HG02571 (cell line): ENCODE results near the gene INPP5F.
"Not testable (repeated sequence)": the region's sequence is repeated elsewhere in the genome, so short reads cannot be mapped to it uniquely, and the experiment has no call there.

Source experiments
- ATAC-seq: cut with Tn5 transposase; IDR thresholded peaks from one replicate; pipeline ENCODE4 v1.9.1; 2021; ENCODE audit warnings: mild to moderate bottlenecking, moderate library complexity; ENCODE audit not compliant: unreplicated experiment

The INPP5F gene

GRCh38 chr10:119858063-119858462 lies 132.2 kb downstream of the INPP5F start:
- ATAC-seq, result no peak

- ATAC-seq, result no peak
Observed at GRCh38 chr10:119859420-119860258, 133.8 kb downstream of the INPP5F start.

- no peak for ATAC-seq
Observed at GRCh38 chr10:119860866-119861607, 135.2 kb downstream of the INPP5F start.

GRCh38 chr10:119862524-119862923 lies 136.7 kb downstream of the INPP5F start:
- no peak for ATAC-seq

GRCh38 chr10:119863951-119864565 lies 138.2 kb downstream of the INPP5F start:
- ATAC-seq, result no peak

GRCh38 chr10:119865699-119866240 lies 139.9 kb downstream of the INPP5F start:
- no peak for ATAC-seq

GRCh38 chr10:119867317-119867716 lies 141.5 kb downstream of the INPP5F start:
- ATAC-seq, result no peak

- not testable (repeated sequence) for ATAC-seq
Observed at GRCh38 chr10:119869398-119869797, 143.5 kb downstream of the INPP5F start.

- peak; percentile 43 for ATAC-seq
Observed at GRCh38 chr10:119871881-119872609, 146.2 kb downstream of the INPP5F start.

- peak; percentile 20 for ATAC-seq
Observed at GRCh38 chr10:119872610-119872859, 146.7 kb downstream of the INPP5F start, which contains the start of gene MCMBP. Gene MCMBP (minus strand): TSS chr10:119872843. CDS start chr10:119872584, 259 bp downstream.

- peak; percentile 82 for ATAC-seq
Observed at GRCh38 chr10:119872860-119873681, 147.2 kb downstream of the INPP5F start.

GRCh38 chr10:119878524-119878923 lies 152.7 kb downstream of the INPP5F start:
- ATAC-seq, result no peak
